Effector memory CD4-positive, alpha-beta T cell (primary cell): ENCODE measurements around the gene TAS2R40.
"Not testable (repeated sequence)": the region's sequence is repeated elsewhere in the genome, so short reads cannot be mapped to it uniquely, and the experiment has no call there.

Experiments used
- DNase-seq, 3 donors: peaks; one replicate each; pipeline ENCODE4 v3.0.0-alpha.2; 2020
- H3K27ac ChIP-seq: 2 replicates; pipeline ENCODE4 v1.7.0; 2013; ENCODE audit warnings: mild to moderate bottlenecking, low read length, moderate library complexity; ENCODE audit not compliant: insufficient read depth, poor library complexity, severe bottlenecking
- H3K27me3 ChIP-seq: replicated peaks from 2 replicates; pipeline ENCODE4 v1.7.0; 2013; ENCODE audit warnings: mild to moderate bottlenecking, low read length; ENCODE audit not compliant: insufficient read depth, control insufficient read depth, poor library complexity, severe bottlenecking
- H3K36me3 ChIP-seq: 2 replicates; pipeline ENCODE4 v1.7.0; 2013; ENCODE audit warnings: mild to moderate bottlenecking, low read length, moderate library complexity; ENCODE audit not compliant: control insufficient read depth, insufficient read depth
- H3K4me1 ChIP-seq: 2 replicates; pipeline ENCODE4 v1.7.0; 2013; ENCODE audit warnings: low read length, mild to moderate bottlenecking; ENCODE audit not compliant: control insufficient read depth, insufficient read depth, poor library complexity, severe bottlenecking
- H3K4me3 ChIP-seq: 2 replicates; pipeline ENCODE4 v1.7.0; 2013; ENCODE audit warnings: low read length, low read depth, mild to moderate bottlenecking; ENCODE audit not compliant: insufficient read depth, poor library complexity, severe bottlenecking
- H3K9me3 ChIP-seq: 2 replicates; pipeline ENCODE4 v1.7.0; 2013; ENCODE audit warnings: mild to moderate bottlenecking, low read length, moderate library complexity; ENCODE audit not compliant: control insufficient read depth
- total RNA-seq, 3 donors: gene quantifications; one replicate each; lab custom pipeline; 2026; lab: John Stamatoyannopoulos, UW

TAS2R40 gene
- total RNA-seq: 0 reads per million in 3 donors

DNA sequence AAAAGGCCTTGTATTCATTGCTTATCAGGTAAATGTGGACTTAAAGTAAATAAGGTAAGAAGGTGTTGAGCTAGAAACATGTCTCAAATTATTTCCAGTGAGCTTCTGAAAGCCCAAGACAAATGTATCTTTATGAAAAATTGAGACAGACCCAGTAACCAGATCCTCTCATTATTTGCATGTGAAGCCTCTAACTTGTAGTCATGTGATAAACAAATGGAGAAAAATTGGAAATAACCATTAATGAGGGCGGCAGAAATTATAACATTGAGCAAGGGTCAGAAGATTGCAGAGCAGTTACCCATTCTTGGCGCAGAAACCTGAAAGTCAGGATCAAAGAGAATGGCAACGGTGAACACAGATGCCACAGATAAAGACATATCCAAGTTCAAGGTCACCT, at the start of gene TAS2R40:
TAS2R40 (plus strand) TSS at position 301 of the 400 bp plus-strand sequence; CDS start at position 343, 42 bp downstream.
- Histone ChIP-seq H3K4me1 (no peaks in the 10 kb centered on the region), H3K27me3 (no peaks in the 10 kb centered on the region), H3K36me3 (no peaks in the 10 kb centered on the region), H3K4me3 (no peak within 1 kb of the TSS), H3K27ac (no peak within 1 kb of the TSS), H3K9me3 (no peaks in the 10 kb centered on the region)
- no peak for DNase-seq

GRCh38 chr7:143172354-143172753, 49.5 kb upstream of the TAS2R40 start:
- H3K27ac ChIP-seq: no peak overlapping the region
- H3K4me3 ChIP-seq: no peak overlapping the region
- no peak for DNase-seq

DNA sequence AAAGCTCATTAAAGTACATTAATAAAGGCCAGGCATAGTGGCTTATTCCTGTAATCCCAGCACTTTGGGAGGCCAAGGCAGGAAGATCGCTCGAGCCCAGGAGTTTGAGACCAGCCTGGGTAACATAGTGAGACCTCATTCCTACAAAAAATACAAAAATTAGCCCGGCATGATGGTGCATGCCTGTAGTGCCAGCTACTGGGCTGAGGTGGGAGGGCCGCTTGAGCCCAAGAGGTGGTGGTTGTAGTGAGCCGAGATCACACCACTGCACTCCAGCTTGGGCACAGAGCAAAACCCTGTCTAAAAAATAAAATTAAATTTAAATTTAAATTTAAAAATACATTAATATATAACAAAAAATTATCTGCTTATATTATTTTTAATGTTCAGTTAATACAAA, 45.7 kb upstream of the TAS2R40 start:
- Histone ChIP-seq H3K4me3 (no peak overlapping the region), H3K4me1 (no peaks in the 10 kb centered on the region), H3K27ac (no peak overlapping the region), H3K27me3 (no peaks in the 10 kb centered on the region), H3K36me3 (no peaks in the 10 kb centered on the region), H3K9me3 (peaks cover 4% of the 10 kb centered on the region)
- no peak for DNase-seq

More at GRCh38 chr7:143172354-143172753, 49.5 kb upstream of the TAS2R40 start:
- H3K27me3 ChIP-seq: no peaks in the 10 kb centered on the region
- H3K4me1 ChIP-seq: no peaks in the 10 kb centered on the region
- no peaks in the 10 kb centered on the region for H3K36me3 ChIP-seq
- H3K9me3 ChIP-seq: no peaks in the 10 kb centered on the region

GRCh38 chr7:143177374-143178119, 44.3 kb upstream of the TAS2R40 start:
- H3K27me3 ChIP-seq: no peaks in the 10 kb centered on the region
- H3K4me1 ChIP-seq: no peaks in the 10 kb centered on the region
- peaks cover 4% of the 10 kb centered on the region for H3K9me3 ChIP-seq
- no peak overlapping the region for H3K27ac ChIP-seq
- DNase-seq: no peak
- H3K4me3 ChIP-seq: no peak overlapping the region
- H3K36me3 ChIP-seq: no peaks in the 10 kb centered on the region

- DNase-seq, H3K9me3 ChIP-seq, H3K4me3 ChIP-seq, H3K4me1 ChIP-seq, H3K27me3 ChIP-seq, H3K36me3 ChIP-seq, H3K27ac ChIP-seq: not testable (repeated sequence)
Measured at GRCh38 chr7:143180771-143181170, 41.1 kb upstream of the TAS2R40 start.

- Histone ChIP-seq H3K36me3 (no peaks in the 10 kb centered on the region), H3K9me3 (peaks cover 4% of the 10 kb centered on the region), H3K4me1 (no peaks in the 10 kb centered on the region), H3K27ac (no peak overlapping the region), H3K27me3 (peaks cover 4% of the 10 kb centered on the region), H3K4me3 (no peak overlapping the region)
- DNase-seq: no peak
Measured at GRCh38 chr7:143181349-143181748, 40.5 kb upstream of the TAS2R40 start.

GRCh38 chr7:143183024-143183423, 38.8 kb upstream of the TAS2R40 start, which contains the start of gene TAS2R39:
TSS of gene TAS2R39 (plus strand) at chr7:143183419. CDS start at chr7:143183419, 0 bp downstream.
- Histone ChIP-seq H3K36me3 (no peaks in the 10 kb centered on the region), H3K4me1 (no peaks in the 10 kb centered on the region), H3K4me3 (no peak within 1 kb of the TSS), H3K27me3 (peaks cover 4% of the 10 kb centered on the region), H3K27ac (no peak within 1 kb of the TSS), H3K9me3 (no peaks in the 10 kb centered on the region)
- DNase-seq: no peak

DNA sequence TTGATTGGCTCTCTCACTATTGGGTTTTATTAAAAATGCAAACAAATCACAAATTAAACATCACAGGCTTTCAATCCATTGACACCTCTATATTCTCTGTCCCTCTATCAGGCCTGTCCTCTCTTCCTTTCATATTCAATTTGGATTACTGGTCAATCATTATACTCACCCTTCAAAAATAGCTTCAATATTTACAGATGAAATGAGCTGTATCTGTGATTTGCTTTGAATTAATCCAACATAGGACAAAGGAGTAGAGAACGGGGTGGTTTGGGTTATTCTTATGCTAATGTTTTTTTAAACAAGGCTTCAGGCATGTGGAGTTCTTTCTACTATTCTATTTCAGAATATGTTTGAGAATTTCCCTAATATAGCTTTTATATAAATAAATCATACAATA, 36.3 kb upstream of the TAS2R40 start:
- H3K4me1 ChIP-seq: no peaks in the 10 kb centered on the region
- no peak overlapping the region for H3K4me3 ChIP-seq
- H3K36me3 ChIP-seq: no peaks in the 10 kb centered on the region
- no peak for DNase-seq
- no peak overlapping the region for H3K27ac ChIP-seq
- H3K27me3 ChIP-seq: peaks cover 4% of the 10 kb centered on the region
- H3K9me3 ChIP-seq: no peaks in the 10 kb centered on the region

- DNase-seq: no peak
- Histone ChIP-seq H3K4me3 (no peak overlapping the region), H3K36me3 (no peaks in the 10 kb centered on the region), H3K27me3 (peaks cover 4% of the 10 kb centered on the region), H3K9me3 (no peaks in the 10 kb centered on the region), H3K27ac (no peak overlapping the region), H3K4me1 (no peaks in the 10 kb centered on the region)
Measured at GRCh38 chr7:143188994-143189393, 32.8 kb upstream of the TAS2R40 start.

GRCh38 chr7:143193880-143194279, 28.0 kb upstream of the TAS2R40 start:
- Histone ChIP-seq H3K36me3 (no peaks in the 10 kb centered on the region), H3K4me1 (no peaks in the 10 kb centered on the region), H3K27ac (no peak overlapping the region), H3K27me3 (no peaks in the 10 kb centered on the region), H3K4me3 (no peak overlapping the region), H3K9me3 (no peaks in the 10 kb centered on the region)
- no peak for DNase-seq
